Right lobe of liver (tissue), 4 donors: Measurements from ENCODE around the gene SERPINB1.

Source experiments
- POLR2A ChIP-seq: fragments of 450-650 bp; IDR thresholded peaks from one replicate; pipeline ENCODE4 v1.6.1; 2017; ENCODE audit warnings: antibody characterized with exemption, mild to moderate bottlenecking
- TF ChIP-seq, protein P1 (sequence below), 4 donors: fragments of 200-600 bp in 3 of 4; fragments of 450-650 bp in 1 of 4; IDR thresholded peaks; one replicate each; pipeline versions ENCODE4 v1.5.1 to v1.8.0; 2016 to 2022; ENCODE audit warnings: antibody characterized with exemption in 4 of 4, mild to moderate bottlenecking in 2 of 4
- donor health status: DM: no; HTN: no; CAD: no.
- donor health status: DM: no; HTN: no; CAD: no.
- donor health status: DM: no; HTN: yes; CAD: no.

DNA sequence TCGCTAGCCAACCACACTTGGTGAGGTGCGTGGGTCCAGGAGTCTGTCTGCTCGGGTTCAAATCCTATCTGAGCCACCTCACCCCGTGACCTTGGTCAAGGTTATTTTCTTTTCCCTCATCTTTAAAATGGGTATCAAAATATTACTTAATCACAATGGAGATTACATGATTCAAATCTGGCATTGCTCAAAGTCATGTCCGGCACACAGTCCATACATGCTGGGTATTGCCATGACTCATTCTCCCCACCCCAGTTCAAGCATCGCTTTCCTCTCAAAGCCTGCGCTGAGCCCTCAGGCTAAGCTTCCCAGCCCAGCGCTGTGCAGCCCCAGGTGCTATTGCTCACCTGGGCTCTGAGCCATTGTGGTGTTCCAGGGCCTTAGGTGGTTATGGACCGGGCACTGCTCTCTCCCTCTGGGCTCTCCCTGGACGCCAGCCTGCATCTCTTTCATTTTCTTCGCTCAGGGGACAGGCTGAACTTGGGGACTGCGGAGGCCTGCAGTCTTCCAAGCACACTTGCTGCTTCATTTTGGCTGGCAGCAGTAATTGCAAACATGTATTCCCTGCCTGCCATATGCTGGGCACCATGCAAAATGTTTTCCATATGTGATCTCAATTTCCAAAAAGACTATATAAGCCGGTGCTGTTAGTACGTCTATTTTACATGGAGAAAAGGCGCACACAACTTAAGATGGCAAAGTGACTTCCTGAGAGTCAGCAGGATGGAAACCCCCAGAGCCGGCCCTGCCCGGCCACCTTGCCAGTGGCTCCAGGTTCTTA lies 49.1 kb downstream of the SERPINB1 start:
- TF ChIP-seq, protein P1, sequence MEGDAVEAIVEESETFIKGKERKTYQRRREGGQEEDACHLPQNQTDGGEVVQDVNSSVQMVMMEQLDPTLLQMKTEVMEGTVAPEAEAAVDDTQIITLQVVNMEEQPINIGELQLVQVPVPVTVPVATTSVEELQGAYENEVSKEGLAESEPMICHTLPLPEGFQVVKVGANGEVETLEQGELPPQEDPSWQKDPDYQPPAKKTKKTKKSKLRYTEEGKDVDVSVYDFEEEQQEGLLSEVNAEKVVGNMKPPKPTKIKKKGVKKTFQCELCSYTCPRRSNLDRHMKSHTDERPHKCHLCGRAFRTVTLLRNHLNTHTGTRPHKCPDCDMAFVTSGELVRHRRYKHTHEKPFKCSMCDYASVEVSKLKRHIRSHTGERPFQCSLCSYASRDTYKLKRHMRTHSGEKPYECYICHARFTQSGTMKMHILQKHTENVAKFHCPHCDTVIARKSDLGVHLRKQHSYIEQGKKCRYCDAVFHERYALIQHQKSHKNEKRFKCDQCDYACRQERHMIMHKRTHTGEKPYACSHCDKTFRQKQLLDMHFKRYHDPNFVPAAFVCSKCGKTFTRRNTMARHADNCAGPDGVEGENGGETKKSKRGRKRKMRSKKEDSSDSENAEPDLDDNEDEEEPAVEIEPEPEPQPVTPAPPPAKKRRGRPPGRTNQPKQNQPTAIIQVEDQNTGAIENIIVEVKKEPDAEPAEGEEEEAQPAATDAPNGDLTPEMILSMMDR (IDR thresholded peaks at IDR 0.05) = no peak
- TF ChIP-seq POLR2A = no peak
